ELF-1 (cell line): ENCODE measurements around the gene LGALSL.

Experiments used
- DNase-seq: peaks from one replicate; pipeline ENCODE4 v3.0.0-alpha.2; 2016; ENCODE audit warnings: low read depth, low spot score

The LGALSL gene

GRCh38 chr2:64492821-64493220 is 38.9 kb downstream of the LGALSL start:
- DNase-seq: no peak

GRCh38 chr2:64493788-64494187 is 39.8 kb downstream of the LGALSL start:
- DNase-seq: no peak

GRCh38 chr2:64498438-64498837 is 44.5 kb downstream of the LGALSL start:
- DNase-seq: no peak

DNA sequence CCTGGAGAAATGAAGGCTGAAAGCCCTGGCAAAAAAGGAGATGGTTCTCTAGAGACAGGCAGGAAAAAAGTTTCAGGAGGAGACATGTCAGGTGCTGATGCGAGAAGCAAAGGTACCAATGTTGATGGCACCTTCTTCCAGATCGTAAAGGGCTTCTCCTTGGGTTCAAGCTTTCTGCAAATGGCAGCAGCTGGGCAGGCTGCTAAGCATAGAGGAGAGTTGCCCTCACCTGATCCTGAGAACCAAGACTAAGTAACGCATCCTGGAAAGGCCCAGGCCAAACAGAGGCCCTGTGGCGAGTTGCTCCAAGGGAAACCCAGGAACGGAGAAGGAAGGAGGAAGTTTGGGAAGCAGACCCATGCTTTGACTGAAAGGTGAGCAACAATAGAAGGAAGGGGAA is 46.6 kb downstream of the LGALSL start:
- DNase-seq: no peak

DNA sequence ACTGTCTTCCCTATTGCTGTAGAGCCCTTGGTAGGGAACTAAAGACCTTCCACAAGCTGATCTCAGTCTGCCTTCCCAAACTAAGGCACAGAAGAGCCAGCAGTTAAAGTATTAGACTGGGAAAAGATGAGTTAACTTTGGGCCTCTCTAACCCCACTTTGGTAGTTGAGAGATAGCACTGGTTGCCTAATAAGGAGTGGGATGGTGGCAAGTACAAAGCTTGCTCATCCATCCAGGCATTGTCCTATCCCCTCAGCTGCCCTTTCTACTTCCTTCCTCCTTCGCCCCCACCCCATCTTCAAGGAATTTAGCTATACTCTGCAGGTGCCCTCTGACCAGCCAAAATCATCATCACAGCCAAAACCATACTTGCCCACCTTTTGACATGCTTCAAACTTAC is 48.0 kb downstream of the LGALSL start:
- DNase-seq: no peak

DNA sequence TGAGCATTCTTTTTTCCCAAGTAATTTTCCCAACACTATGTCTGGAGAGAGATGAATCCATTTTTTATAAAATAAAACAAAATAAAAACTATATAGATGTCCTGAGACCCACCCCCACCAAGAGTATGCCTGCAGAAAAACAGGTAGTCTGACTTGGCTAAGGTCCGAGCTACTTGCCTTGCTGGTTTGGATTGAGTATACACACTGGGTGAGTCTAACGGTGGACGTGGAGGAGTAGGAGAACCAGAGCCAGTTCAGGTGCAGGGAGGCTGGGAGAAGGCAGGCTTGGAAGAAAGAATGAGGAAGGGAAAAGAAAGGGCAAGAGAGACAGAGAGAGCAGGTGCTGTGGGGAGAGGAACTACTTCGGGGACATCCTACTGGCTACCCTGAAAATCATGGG is 48.9 kb downstream of the LGALSL start:
- DNase-seq: no peak

DNA sequence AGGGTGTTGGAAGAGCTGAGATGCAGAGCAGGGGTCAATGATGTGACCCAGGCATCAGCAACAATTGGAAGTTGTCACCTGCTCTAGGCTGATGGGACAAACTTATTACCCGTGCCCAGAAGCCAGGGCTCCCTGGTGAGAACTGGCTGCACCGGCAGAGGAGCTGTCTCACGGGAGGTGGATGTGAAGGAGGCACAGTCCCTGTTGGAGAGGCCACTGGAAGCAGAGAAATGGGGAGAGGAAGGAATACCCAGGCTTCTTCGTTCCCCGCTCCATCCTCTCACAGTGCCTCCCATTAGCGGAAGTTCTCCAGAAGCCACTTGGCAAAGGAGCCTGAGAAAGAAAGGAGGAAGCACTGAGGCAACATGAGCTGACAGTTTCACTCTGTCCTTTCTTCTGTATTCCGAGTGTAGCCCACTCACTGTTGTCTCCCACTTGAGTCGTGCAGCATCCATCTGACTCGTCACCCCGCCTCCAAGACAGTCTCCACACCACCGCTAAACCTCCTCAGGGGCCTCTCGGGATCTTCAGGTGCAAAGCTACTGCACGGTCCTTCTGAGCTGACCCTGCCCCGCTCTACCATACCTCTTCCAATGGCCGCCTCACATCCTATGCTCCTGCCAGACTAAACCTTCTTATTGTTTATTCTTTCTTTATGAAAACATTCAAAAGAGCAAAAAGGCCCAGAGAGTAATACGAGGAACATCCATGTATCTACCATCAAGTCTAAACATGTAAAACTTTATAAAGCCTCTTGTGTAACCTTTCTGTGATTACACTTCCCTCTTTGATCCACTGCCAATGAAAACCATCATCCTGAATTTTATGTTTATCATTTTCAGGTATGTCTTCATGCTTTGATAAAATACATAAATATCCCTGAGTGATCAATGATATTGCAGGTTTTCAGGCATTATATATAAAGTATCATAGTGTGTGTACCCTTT is 51.1 kb downstream of the LGALSL start:
- no peak for DNase-seq

GRCh38 chr2:64506686-64507085 is 52.7 kb downstream of the LGALSL start:
- DNase-seq: no peak
